Ishikawa (cell line): Measurements from ENCODE around the gene WDR41.

Experiments used
- CEBPB ChIP-seq: IDR thresholded peaks from 2 replicates; pipeline ENCODE4 v1.6.1; 2012
- CREB1 ChIP-seq: IDR thresholded peaks from 2 replicates; pipeline ENCODE4 v1.6.1; 2012; ENCODE audit warnings: low read depth
- EGR1 ChIP-seq: IDR thresholded peaks from 2 replicates; pipeline ENCODE4 v1.6.1; 2012
- EP300 ChIP-seq: IDR thresholded peaks from 2 replicates; pipeline ENCODE4 v1.6.1; 2012; ENCODE audit warnings: borderline replicate concordance
- FOXM1 ChIP-seq: IDR thresholded peaks from 2 replicates; pipeline ENCODE4 v1.6.1; 2012; ENCODE audit warnings: low read depth, borderline replicate concordance
- MAX ChIP-seq: IDR thresholded peaks from 2 replicates; pipeline ENCODE4 v1.6.1; 2012
- NFIC ChIP-seq: IDR thresholded peaks from 2 replicates; pipeline ENCODE4 v1.6.1; 2012
- RAD21 ChIP-seq: IDR thresholded peaks from 2 replicates; pipeline ENCODE4 v1.6.1; 2012; ENCODE audit warnings: low read depth
- TAF1 ChIP-seq: IDR thresholded peaks from 2 replicates; pipeline ENCODE4 v1.6.1; 2012; ENCODE audit warnings: low read depth, mild to moderate bottlenecking
- TCF12 ChIP-seq: IDR thresholded peaks from 2 replicates; pipeline ENCODE4 v1.6.1; 2012; ENCODE audit warnings: low read depth
- TEAD4 ChIP-seq: IDR thresholded peaks from 2 replicates; pipeline ENCODE4 v1.6.1; 2012
- YY1 ChIP-seq: IDR thresholded peaks from 2 replicates; pipeline ENCODE4 v1.6.1; 2012; ENCODE audit warnings: low read depth
- ZBTB7A ChIP-seq: IDR thresholded peaks from 2 replicates; pipeline ENCODE4 v1.6.1; 2012; ENCODE audit warnings: low read depth
- TF ChIP-seq, protein P1 (sequence below): IDR thresholded peaks from 2 replicates; pipeline ENCODE4 v1.6.1; 2012; ENCODE audit warnings: low read depth, mild to moderate bottlenecking
- TF ChIP-seq, protein P2 (sequence below): IDR thresholded peaks from 2 replicates; pipeline ENCODE4 v1.6.1; 2012

WDR41 gene

DNA sequence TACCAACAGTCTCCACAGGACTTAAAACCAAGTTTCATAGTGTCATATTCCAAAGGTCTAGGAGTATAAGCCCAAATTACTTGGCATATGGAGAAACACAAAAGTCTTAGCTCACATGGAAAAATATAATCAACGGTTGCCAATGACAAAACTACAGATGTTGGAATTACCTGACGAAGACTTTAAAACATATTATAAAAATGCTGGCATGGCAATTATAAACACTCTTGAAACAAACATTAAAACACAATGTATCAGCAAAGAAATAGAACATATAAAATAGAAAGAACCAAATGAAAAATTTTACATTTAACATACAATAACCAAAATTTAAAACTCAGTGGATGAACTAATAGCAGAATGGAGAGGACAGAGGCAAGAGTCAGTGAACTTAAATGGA is 7.9 kb upstream of the WDR41 start:
- no peak for TF ChIP-seq NFIC

DNA sequence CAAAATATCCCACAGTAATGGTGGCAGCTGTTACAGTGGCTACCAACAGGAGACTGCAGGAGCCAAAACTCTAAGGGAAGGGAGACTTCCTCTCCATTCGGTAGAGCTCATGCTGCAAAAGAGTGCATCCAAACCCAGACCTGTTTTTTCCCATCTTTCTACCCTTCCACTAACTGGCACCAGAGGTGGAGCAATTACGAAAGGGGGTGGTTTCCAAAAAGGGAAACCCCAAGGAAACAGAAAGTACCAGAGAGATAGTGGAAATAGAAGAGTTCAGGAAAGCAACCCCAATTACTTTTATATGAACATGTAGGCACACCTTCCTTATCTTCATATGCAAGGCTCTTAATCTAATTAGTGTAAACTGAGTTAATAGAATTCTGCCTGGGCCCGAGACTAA is 7.3 kb upstream of the WDR41 start:
- no peak for TF ChIP-seq YY1
- no peak for TF ChIP-seq TEAD4
- no peak for TF ChIP-seq NFIC
- TF ChIP-seq, protein P1, sequence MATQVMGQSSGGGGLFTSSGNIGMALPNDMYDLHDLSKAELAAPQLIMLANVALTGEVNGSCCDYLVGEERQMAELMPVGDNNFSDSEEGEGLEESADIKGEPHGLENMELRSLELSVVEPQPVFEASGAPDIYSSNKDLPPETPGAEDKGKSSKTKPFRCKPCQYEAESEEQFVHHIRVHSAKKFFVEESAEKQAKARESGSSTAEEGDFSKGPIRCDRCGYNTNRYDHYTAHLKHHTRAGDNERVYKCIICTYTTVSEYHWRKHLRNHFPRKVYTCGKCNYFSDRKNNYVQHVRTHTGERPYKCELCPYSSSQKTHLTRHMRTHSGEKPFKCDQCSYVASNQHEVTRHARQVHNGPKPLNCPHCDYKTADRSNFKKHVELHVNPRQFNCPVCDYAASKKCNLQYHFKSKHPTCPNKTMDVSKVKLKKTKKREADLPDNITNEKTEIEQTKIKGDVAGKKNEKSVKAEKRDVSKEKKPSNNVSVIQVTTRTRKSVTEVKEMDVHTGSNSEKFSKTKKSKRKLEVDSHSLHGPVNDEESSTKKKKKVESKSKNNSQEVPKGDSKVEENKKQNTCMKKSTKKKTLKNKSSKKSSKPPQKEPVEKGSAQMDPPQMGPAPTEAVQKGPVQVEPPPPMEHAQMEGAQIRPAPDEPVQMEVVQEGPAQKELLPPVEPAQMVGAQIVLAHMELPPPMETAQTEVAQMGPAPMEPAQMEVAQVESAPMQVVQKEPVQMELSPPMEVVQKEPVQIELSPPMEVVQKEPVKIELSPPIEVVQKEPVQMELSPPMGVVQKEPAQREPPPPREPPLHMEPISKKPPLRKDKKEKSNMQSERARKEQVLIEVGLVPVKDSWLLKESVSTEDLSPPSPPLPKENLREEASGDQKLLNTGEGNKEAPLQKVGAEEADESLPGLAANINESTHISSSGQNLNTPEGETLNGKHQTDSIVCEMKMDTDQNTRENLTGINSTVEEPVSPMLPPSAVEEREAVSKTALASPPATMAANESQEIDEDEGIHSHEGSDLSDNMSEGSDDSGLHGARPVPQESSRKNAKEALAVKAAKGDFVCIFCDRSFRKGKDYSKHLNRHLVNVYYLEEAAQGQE: no peak

DNA sequence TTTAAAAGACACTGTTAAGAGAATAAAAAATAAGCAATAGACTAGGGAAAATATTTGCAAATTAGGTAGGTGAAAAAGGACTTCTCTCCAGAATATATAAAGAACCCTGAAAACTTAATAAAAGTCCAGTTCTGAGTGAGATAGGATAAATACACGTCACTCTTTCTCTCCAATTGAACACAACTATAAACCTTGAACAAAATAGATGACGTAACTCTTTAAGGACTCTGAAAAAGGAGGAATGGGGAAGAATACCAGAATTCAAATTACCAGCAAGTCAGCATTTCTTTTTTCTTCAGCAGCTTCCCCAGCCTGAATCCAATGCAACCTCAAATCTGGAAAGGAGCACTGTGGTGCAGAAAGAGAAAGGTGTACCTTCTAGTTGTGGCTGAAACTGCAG is 6.8 kb upstream of the WDR41 start:
- TF ChIP-seq CEBPB: no peak
- no peak for TF ChIP-seq EGR1
- TF ChIP-seq, protein P1: no peak
- TF ChIP-seq FOXM1: no peak
- no peak for TF ChIP-seq MAX
- no peak for TF ChIP-seq YY1
- TF ChIP-seq RAD21: no peak
- TF ChIP-seq NFIC: no peak
- TF ChIP-seq TEAD4: no peak
- no peak for TF ChIP-seq TAF1
- TF ChIP-seq CREB1: no peak
- no peak for TF ChIP-seq ZBTB7A
- no peak for TF ChIP-seq EP300
- TF ChIP-seq, protein P2, sequence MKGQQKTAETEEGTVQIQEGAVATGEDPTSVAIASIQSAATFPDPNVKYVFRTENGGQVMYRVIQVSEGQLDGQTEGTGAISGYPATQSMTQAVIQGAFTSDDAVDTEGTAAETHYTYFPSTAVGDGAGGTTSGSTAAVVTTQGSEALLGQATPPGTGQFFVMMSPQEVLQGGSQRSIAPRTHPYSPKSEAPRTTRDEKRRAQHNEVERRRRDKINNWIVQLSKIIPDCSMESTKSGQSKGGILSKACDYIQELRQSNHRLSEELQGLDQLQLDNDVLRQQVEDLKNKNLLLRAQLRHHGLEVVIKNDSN: no peak
- TF ChIP-seq TCF12: no peak

GRCh38 chr5:77494935-77495334 is 2.8 kb upstream of the WDR41 start:
- TF ChIP-seq EGR1: no peak
- TF ChIP-seq ZBTB7A: no peak
- no peak for TF ChIP-seq EP300
- no peak for TF ChIP-seq TEAD4

- TF ChIP-seq CEBPB: no peak
Measured at GRCh38 chr5:77492653-77493000, 511 bp upstream of the WDR41 start.

DNA sequence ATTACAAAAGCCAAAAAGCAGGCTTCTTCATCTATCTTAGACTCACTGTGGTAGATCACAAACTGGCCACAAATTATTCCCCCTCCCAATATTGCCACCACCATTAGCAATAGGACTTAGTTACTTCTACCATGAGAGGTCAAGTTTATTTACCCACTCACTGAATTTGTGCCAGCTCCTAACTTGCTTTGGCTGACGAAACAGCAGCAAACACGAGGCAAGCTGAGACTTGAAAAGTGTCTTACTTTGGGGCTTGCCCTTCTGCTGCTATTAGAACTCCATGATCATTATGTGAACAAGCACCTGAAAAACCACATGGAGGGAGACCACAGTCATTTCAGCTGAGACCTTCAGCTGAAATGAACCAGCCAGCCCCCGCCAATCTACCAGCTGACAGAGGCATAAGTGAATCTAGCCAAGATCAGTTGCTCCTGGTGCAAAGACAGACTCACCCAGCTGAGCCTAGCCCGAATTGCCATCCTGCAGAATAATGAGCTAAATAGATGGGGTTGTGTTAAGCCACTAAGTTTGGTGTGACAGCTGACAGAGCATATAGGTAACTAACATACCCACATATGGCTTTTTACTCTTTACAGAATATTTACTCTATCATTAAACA is 5.7 kb downstream of the WDR41 start:
- TF ChIP-seq EGR1: no peak
- no peak for TF ChIP-seq TEAD4
- TF ChIP-seq TCF12: no peak
- TF ChIP-seq, protein P2: no peak
- TF ChIP-seq, protein P1: no peak
- no peak for TF ChIP-seq TAF1
- TF ChIP-seq NFIC: no peak
- TF ChIP-seq MAX: no peak
- no peak for TF ChIP-seq CREB1
- no peak for TF ChIP-seq YY1
- no peak for TF ChIP-seq FOXM1
- TF ChIP-seq CEBPB: no peak
- TF ChIP-seq ZBTB7A: no peak
- no peak for TF ChIP-seq EP300
- TF ChIP-seq RAD21: no peak
